NCI-H524 (cell line): Measurements from ENCODE around the gene FREY1.

Experiments
- DNase-seq, 2 experiments: peaks; one replicate each; lab custom pipeline; 2025; lab: John Stamatoyannopoulos, UW

The FREY1 gene

DNA sequence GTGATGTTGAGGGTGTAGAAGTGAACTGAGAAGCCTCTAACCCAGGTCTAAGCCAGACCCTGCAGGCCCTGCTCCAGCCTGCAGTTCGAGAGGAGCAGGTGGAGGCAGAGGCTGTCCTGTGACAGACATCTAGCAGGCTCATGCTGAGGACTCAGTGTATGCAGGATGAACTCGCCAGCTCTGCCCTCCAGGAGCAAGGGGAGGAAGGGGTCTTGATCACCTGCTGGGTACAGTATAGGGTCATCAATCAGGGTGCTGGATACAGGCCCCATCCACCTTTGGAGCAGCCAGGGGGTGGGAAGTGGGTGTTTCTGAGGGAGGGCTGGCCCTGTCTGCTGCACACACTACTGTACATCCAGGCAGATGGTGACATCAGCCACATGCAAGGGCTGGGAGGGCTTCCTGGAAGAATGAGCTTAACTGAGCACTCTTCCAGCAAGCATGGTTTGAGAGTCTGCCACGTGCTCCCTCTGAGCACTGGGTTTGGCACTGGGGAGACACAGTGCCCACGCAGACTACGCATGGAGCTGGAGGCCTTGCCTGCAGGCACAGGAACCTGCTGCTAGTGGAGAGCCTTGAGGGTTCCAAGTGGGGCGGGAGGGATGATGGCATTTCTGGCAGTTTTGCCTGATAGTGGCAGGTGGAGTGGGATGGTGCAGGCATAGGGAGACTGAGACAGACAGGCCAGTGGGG is 12.4 kb downstream of the FREY1 start:
- DNase-seq = peak in 1 of 2 experiments; percentile 20

DNA sequence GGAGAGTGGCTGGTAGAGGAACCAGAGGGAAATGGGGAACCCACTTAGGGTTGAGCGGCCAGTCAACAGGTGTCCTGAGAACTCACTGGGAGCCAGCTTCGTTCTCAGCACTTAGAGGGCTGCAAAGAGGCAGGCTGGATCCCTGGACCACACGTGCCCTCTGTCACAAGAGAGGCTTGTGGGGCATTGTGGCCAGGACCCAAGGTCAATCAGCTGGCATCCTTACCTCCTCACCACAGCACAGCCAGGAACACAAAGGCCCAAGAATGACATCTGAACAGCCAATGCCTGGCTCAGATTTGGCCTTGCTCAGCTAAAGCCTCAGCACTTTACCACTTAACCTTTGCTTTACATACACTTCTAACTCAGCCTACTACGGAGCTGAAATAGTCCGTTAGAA is 14.2 kb downstream of the FREY1 start:
- DNase-seq = no peak

- DNase-seq = no peak
Measured at GRCh38 chr11:45890886-45891550, 16.1 kb downstream of the FREY1 start.

GRCh38 chr11:45889966-45890365 is 17.1 kb downstream of the FREY1 start:
- no peak for DNase-seq

DNA sequence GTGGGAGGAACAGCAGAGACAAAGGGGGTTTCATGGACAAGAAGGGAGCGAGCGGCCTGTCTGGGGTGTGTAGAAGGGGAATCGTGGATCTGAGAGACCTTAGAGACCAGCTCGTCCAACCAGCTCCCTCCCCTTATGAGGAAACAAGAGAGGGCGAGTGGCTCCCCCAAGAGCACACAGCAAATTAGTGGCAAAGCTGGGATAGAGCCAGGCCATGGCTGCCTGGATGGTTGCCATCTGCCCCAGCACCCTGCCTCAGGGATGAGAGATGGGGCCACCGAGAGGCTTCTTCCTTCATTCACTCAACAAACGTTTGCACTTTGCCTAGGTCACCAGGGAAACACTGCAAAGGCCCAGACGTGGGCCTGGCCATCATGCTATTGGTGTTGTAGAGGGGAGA is 17.5 kb downstream of the FREY1 start:
- no peak for DNase-seq

DNA sequence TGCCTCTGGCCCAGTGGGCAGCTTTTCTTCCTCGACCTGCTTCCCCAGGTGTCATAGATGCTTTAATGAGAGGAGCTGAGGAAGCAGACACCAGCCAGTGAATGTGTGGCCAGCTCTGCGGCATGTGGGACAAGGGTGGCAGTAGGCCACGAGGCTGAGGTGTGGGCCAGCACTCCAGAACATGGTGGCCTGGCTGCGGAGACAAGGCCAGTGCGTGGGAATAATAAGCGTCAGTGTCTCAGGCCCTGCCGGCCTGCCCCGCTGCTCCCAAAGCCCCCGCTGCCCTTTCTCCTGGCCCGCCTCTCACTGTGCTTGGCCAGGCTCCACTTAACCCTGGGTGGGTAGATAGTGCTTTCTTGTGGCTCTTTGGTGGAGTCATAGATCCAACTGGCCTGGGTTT is 19.5 kb downstream of the FREY1 start:
- no peak for DNase-seq

GRCh38 chr11:45886816-45887520 is 20.1 kb downstream of the FREY1 start:
- DNase-seq = no peak

- peak in 1 of 2 experiments; percentile 28 for DNase-seq
Measured at GRCh38 chr11:45885921-45886721, 20.9 kb downstream of the FREY1 start.

GRCh38 chr11:45885274-45885920 is 21.7 kb downstream of the FREY1 start, which contains the start of gene MAPK8IP1:
MAPK8IP1 (plus strand) TSS chr11:45885651; CDS start chr11:45885821, 170 bp downstream.
- DNase-seq = peak; percentile 22 to 59

DNA sequence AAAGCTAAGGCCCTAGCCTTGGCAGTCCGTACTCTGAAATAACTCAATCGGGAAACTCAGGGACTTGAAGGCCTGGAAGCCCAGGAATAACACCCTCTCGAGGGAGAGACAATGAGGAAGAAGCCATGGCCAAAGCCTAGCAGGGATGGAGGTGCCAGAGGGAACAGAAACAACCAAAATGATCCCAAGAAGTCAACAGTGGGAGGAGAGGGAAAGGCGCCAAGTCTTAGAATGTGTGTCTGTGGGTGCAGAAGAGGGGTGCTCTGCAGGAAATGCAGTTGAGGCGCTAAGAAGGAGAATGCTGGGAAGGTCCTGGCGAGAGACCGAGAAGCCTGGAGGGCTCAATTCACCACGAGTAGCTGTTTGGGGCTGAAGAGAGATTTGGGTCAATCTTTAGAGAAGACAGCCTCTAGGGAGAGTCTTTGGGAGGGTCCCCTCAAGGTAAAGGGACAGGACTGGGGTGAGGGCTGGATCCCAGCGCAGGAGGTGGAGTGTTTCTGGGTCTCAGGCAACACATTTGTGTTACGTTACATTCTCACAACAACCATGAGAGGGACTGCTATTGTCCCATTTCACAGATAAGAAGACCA is 22.4 kb downstream of the FREY1 start:
- no peak for DNase-seq

DNA sequence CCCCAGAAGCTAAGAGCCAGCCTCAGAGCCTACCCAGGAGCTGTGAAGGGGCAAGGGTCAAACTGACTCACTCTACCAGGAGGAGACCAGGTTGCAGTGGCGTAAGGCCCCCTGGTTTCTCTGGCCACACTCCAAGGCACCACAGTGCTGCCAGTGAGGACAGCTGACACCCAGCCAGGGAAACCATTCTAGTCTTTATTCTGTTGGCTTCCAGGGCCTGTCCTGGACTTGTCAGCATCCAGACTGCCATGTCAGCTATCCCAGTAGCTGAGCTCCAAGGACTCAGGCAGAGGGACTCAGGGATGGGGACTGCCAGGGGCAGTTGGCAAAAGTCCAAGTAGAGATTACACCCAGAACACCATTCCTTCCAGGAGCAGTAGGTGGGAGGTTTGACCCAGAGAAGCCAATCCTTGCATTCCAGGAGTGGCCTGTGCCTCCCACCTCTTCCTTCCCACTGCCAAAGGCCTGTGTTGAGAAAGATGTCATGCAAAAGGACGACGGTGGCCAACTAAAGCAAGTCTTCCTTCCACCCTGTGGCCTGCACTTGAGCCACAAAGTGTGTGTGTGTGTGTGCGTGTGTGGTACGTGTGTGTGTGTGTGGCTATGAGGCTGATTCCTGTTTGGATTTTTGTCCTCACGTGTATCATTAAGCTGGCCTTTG is 25.2 kb downstream of the FREY1 start:
- DNase-seq = peak in 1 of 2 experiments; percentile 12

DNA sequence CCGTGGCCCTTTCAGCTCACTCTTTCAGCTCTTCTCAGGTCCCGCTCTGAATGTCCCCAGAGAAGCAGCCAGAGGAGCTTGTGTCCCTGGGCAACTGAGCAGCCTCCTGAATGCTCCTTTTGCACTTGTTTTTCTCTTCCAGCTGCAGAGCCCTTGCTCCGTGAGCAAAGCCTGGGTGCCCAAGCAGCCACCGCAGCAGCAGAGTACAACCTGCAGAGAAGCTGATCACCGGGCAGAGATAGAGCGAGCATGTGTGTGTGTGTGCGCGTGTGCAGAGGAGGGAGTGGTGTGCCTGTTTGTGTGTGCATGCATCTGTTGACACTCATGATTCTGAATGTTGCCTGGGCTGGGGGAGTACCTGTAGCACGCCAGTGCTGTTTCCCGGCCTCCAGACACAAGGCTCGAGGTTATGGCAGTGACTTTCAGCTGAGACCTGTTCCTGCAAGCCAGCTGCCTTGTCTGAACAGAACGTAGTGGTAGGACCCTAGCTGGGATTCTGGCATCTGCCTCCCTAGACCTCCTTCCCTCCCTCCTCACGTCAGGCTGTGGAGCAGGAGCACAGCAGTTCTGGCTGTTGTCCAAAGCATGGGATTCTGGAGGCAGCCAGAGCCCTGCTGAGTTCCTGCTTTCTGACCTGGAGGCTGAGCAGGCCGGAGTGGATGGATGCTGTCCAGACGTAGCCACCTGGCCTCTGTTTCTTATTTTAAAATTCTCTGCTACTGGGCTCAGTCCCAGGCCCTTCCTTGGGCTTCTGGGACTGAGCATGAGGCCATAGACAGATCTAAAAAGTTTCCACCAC is 26.1 kb downstream of the FREY1 start:
- DNase-seq = no peak

DNA sequence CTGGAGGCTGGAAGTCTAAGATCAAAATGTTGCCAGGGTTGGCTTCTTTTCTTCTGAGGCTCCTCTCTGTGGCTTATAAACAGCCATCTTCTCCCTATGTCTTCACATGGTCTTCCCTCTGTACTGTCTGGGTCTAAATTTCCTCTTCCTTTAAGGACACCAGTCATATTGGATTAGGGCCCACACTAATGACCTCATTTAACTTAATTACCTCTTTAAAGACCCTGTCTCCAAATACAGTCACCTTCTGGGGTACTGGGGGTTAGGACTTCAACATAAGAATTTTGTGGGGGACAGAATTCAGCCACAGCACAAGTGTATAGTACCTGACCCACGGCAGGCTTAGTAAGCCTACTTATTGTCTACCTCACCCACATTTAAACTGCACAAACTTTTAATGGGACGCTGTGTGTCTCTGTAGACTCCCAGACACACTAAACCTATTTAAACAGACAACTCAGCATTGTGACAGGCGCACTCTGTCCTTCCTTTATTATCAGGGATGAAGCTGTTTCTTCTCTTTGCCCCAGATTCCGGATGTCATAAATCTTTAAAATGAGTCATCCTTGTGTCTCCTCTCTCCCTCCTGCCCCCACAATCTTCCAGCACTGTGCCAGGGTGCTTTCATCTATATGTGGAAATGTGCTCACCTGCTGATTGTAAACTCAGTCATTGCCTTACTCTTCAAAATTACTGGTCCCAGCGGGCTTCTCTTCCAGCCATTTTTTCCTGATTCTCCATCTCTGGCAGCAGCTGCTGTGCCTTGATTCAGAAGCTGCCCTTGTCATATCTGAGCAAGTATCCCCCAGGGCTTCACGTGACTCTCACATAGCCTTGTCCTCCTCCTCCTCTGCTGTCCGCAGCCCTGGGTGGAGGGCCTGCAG is 27.0 kb downstream of the FREY1 start:
- no peak for DNase-seq

DNA sequence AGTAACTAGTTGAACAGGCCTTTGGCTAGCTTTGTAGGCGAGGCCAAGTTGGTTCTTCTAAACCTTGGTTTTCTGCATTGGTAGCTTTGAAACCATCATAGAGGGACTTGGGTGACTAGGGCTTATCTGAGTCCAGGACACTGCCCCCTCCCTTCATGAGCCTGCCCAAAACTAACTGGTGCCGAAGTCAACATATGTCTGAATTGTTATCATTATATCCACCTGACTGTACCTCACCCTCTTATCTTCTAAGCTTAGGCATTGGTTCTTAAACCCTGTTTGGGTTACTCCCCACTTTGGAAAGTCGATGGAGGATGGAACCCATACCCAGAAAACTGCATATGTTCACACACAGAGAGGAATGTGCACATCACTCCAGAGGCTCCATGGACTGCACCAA is 29.2 kb downstream of the FREY1 start:
- no peak for DNase-seq

- no peak for DNase-seq
Measured at GRCh38 chr11:45877221-45877620, 29.9 kb downstream of the FREY1 start.

GRCh38 chr11:45876401-45876800 is 30.7 kb downstream of the FREY1 start:
- no peak for DNase-seq

DNA sequence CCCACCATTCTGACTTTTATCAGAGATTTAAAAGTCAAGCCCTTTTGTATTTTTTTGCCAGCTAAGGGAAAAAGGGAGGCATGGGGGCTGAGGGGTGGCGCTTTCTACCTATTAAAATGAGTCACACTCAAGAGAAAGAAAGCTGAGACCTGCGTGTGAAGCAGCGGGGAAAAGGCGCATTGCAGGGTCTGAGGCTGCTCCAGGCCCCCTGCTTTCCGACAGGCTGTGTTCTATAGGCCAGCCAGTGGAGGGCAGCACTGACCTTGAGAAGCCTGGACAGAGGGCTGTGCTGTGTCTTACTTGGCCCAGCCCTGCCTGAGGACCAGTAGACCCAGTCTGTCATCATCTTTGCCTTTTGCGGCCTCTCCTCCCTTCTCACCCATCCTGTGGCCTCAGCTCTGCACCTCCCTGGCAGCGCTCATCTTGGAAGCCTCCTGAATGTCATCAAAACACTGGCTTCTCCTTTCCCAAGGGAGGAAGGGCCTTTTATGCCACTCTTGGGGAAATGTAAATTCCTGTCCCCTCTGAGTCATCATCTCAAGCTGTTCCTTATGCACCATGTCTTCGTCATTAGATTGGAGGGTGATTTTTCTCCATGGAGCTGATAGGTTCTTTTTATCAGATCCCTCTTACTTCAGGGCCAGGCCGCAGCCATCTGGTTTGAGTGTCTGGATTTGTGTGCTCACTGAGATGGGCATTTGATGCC is 34.3 kb downstream of the FREY1 start:
- peak; percentile 34 to 74 for DNase-seq

DNA sequence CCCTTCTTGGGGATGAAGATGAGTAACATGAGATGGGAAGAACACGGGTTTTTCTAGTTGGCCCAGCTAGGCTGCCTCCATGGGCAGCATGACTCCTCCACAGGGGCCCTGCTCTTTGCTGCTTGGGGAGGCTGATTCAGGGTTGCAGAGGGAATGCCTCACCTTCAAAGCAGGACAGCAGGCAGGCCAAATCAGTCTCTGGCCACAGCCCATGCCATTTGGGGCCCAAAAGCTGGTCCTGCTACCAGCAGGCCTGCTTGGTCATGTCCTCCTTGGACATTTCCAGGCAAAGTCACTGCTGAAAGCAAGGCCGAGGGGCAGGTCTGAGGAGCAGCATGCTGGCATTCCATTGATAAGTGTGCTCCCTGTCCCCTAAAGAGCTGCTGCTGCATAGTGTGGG is 35.4 kb downstream of the FREY1 start:
- no peak for DNase-seq
